Right atrium auricular region (tissue), 2 donors: ENCODE data around the gene RAG1. TPM values are rescaled to one million over a fixed set of nuclear protein-coding genes. Genes with fewer than 3 reads are reported as not detected.
A peak's percentile ranks its signal among the peaks of the same experiment; 100 is the strongest.

Source experiments
- DNase-seq: peaks from one replicate; pipeline ENCODE4 v3.0.0-alpha.2; 2019; ENCODE audit warnings: low spot score
- H3K27ac ChIP-seq, 2 donors: fragments of 200-600 bp; sonication (generic); 1 replicate in 1 of 2; 2 replicates in 1 of 2; pipeline ENCODE4 v1.5.1; 2016 to 2019
- H3K27me3 ChIP-seq, 2 donors: fragments of 200-600 bp; sonication (generic); one replicate each; pipeline versions ENCODE4 v1.5.1 to v1.6.0; 2017 to 2019
- H3K36me3 ChIP-seq: fragments of 200-600 bp; sonication (generic); one replicate; pipeline ENCODE4 v1.5.1; 2016
- H3K4me1 ChIP-seq, 2 donors: fragments of 200-600 bp; sonication (generic); one replicate each; pipeline versions ENCODE4 v1.5.1 to v1.6.0; 2017 to 2019
- H3K4me3 ChIP-seq, 2 donors: fragments of 200-600 bp; sonication (generic); 1 replicate in 1 of 2; 2 replicates in 1 of 2; pipeline ENCODE4 v1.5.1; 2017 to 2019; ENCODE audit warnings: mild to moderate bottlenecking in 1 of 2, moderate library complexity in 1 of 2
- H3K9me3 ChIP-seq, 2 donors: fragments of 200-600 bp; sonication (generic); one replicate each; pipeline ENCODE4 v1.5.1; 2019
- CTCF ChIP-seq, 2 donors: fragments of 200-600 bp; sonication (generic); IDR thresholded peaks; one replicate each; pipeline ENCODE4 v1.5.1; 2019; ENCODE audit warnings: antibody characterized with exemption in 2 of 2
- total RNA-seq, 2 donors: library from RNA; depleted of rRNA; stranded (reverse); fragments of >200 nt; gene quantifications; one replicate each; pipeline ENCODE4 v1.1.0, GENCODE V29; 2016

The RAG1 gene
- 1 to 10 TPM in 1 of 2 donors, under 1 TPM in 1; 0.41 to 1.5 TPM for total RNA-seq

GRCh38 chr11:36567694-36568093 is at the start of gene RAG1:
TSS of gene RAG1 (plus strand) at chr11:36568007. CDS start at chr11:36573305, 5,298 bp downstream.
- Histone ChIP-seq H3K9me3 (no peaks in the 10 kb centered on the region), H3K27me3 (no peaks in the 10 kb centered on the region)
- DNase-seq: no peak

GRCh38 chr11:36530840-36531239 is 37.0 kb upstream of the RAG1 start:
- H3K4me1 ChIP-seq: no peaks in the 10 kb centered on the region
- TF ChIP-seq CTCF (IDR thresholded peaks at IDR 0.05): no peak
- no peak overlapping the region for H3K4me3 ChIP-seq

More at GRCh38 chr11:36567694-36568093, at the start of gene RAG1:
- Histone ChIP-seq H3K36me3 (no peaks in the 10 kb centered on the region), H3K27ac (no peak within 1 kb of the TSS), H3K4me1 (no peaks in the 10 kb centered on the region), H3K4me3 (no peak within 1 kb of the TSS)
- TF ChIP-seq CTCF (IDR thresholded peaks at IDR 0.05): no peak

GRCh38 chr11:36532941-36533601 is 34.7 kb upstream of the RAG1 start:
- no peak for DNase-seq
- Histone ChIP-seq H3K27me3 (no peaks in the 10 kb centered on the region), H3K4me3 (no peak overlapping the region), H3K4me1 (no peaks in the 10 kb centered on the region), H3K9me3 (no peaks in the 10 kb centered on the region), H3K36me3 (no peaks in the 10 kb centered on the region), H3K27ac (no peak overlapping the region)
- no peak for TF ChIP-seq CTCF (IDR thresholded peaks at IDR 0.05)

More at GRCh38 chr11:36530840-36531239, 37.0 kb upstream of the RAG1 start:
- H3K36me3 ChIP-seq: no peaks in the 10 kb centered on the region
- H3K27ac ChIP-seq: no peak overlapping the region
- DNase-seq: no peak
- peaks cover 0 to 7% of the 10 kb centered on the region in 2 donors for H3K9me3 ChIP-seq
- H3K27me3 ChIP-seq: no peaks in the 10 kb centered on the region

GRCh38 chr11:36534276-36534840 is 33.4 kb upstream of the RAG1 start:
- H3K9me3 ChIP-seq: no peaks in the 10 kb centered on the region
- no peaks in the 10 kb centered on the region for H3K4me1 ChIP-seq
- no peaks in the 10 kb centered on the region for H3K27me3 ChIP-seq
- no peak overlapping the region for H3K27ac ChIP-seq
- no peak overlapping the region for H3K4me3 ChIP-seq
- no peaks in the 10 kb centered on the region for H3K36me3 ChIP-seq
- no peak for TF ChIP-seq CTCF (IDR thresholded peaks at IDR 0.05)
- DNase-seq: no peak

- Histone ChIP-seq H3K4me1 (no peaks in the 10 kb centered on the region), H3K9me3 (no peaks in the 10 kb centered on the region), H3K27ac (no peak overlapping the region), H3K27me3 (no peaks in the 10 kb centered on the region), H3K4me3 (no peak overlapping the region), H3K36me3 (no peaks in the 10 kb centered on the region)
- peak in 1 of 2 donors; percentile 57 for TF ChIP-seq CTCF (IDR thresholded peaks at IDR 0.05)
- no peak for DNase-seq
Observed at GRCh38 chr11:36540998-36541397, 26.8 kb upstream of the RAG1 start.
